Measurements from ENCODE around the gene RASL11A. TPM values are rescaled to one million over a fixed set of nuclear protein-coding genes. Genes with fewer than 3 reads are reported as not detected.
A peak's percentile ranks its signal among the peaks of the same experiment; 100 is the strongest.

RASL11A gene
- total RNA-seq, 1 experiment from 2014 or later = 59.7 TPM

DNA sequence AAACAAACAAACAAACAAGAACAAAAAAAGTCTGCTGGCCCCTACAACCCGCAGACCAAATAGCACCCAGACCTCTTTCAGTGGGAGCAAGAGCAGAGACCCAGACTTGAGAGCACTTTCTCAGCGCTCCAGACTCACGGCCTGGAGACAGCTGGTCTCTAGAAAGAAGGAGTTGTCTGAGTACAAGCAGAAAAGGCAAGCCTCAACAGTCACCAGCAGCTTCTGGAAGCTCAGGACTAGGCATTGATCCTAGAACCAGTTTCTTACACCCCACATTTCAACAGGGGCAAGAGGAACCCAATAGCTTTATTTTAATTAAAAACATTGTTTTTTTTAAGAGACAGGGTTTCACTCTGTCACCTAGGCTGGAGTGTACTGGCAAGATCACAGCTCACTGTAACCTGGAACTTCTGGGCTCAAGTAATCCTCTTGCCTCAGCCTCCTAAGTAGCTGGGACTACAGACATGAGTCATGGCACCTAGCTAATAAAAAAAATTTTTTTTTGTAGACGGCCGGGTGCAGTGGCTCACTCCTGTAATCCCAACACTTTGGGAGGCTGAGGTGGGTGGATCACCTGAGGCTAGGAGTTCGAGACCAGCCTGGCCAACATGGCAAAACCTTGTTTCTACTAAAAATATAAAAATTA, 30.4 kb downstream of the RASL11A start:
- Histone ChIP-seq H3K27me3 (ENCODE audit: low read length) (no peaks in the 10 kb centered on the region), H3K9me2 (replicated peaks; ENCODE audit: low read length) (no peaks in the 10 kb centered on the region), H3K4me3 (ENCODE audit: low read length) (no peak overlapping the region), H3K27ac (ENCODE audit: low read length) (no peak overlapping the region), H3K9ac (ENCODE audit: low read length) (no peak overlapping the region), H3K4me2 (ENCODE audit: low read length) (no peak overlapping the region), H3K36me3 (ENCODE audit: low read depth, low read length) (no peaks in the 10 kb centered on the region), H3K79me2 (ENCODE audit: low read length) (no peaks in the 10 kb centered on the region), H3F3A (ENCODE audit: low read length, unreplicated experiment) (no peaks in the 10 kb centered on the region), H3K4me1 (ENCODE audit: insufficient read depth, low read length) (no peaks in the 10 kb centered on the region), H4K20me1 (ENCODE audit: low read length) (no peaks in the 10 kb centered on the region), H3K9me3 (ENCODE audit: low read length) (no peaks in the 10 kb centered on the region), H2AFZ (ENCODE audit: low read length) (no peak overlapping the region)
- ChIA-PET CTCF (interaction anchor here (0.6 to 0.9 kb wide), 2 partner anchors 38 to 58 kb away, joined by 3 to 7 read pairs; no protein-coding TSS in a partner anchor), POLR2A (ENCODE audit: unreplicated experiment) (no interaction called here)
- intact Hi-C loops (cut with micrococcal nuclease) = no loop called here
- no TSS peak for BruUV-seq (replicated peaks)
- DNase-seq = peak; percentile 23
- TF ChIP-seq, protein P1, sequence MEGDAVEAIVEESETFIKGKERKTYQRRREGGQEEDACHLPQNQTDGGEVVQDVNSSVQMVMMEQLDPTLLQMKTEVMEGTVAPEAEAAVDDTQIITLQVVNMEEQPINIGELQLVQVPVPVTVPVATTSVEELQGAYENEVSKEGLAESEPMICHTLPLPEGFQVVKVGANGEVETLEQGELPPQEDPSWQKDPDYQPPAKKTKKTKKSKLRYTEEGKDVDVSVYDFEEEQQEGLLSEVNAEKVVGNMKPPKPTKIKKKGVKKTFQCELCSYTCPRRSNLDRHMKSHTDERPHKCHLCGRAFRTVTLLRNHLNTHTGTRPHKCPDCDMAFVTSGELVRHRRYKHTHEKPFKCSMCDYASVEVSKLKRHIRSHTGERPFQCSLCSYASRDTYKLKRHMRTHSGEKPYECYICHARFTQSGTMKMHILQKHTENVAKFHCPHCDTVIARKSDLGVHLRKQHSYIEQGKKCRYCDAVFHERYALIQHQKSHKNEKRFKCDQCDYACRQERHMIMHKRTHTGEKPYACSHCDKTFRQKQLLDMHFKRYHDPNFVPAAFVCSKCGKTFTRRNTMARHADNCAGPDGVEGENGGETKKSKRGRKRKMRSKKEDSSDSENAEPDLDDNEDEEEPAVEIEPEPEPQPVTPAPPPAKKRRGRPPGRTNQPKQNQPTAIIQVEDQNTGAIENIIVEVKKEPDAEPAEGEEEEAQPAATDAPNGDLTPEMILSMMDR (conservative IDR thresholded peaks at IDR 0.05; ENCODE audit: low read depth, low read length) = no peak
- TF ChIP-seq EZH2 (IDR thresholded peaks at IDR 0.05; ENCODE audit: low read length, unreplicated experiment) = no peak
- TF ChIP-seq EZH2phosphoT487 (IDR thresholded peaks at IDR 0.05; ENCODE audit: borderline replicate concordance, low read length) = no peak
- no peak for ATAC-seq

DNA sequence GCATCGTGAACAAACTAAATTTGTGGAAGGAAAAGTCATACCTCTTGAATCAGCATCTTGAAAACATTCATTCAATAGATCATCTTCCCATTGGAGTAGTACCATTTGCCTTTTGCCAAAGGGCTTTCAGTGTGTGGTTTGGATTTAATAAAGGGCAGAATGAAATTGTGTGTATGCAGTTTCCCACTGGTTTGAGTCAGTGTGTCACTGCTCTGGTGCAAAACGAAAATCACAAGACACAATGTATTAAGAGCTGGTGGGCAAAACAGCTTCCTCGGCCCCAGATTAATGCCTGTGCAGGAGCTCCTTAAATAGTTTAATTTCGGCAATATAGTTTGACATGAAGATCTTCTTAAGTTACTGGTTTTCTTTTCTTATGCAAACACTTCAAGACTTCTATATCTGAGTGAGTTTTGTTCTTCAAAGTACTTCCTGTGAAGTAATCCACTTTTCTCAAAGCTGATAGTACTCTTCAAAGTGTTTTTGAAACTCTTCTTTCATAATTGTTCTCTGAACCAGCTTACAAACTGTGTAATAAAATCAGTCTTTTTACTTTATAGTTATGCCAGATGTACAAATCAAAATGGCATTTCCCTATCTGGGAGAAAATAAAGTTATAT, 32.1 kb downstream of the RASL11A start:
- H2AFZ ChIP-seq (ENCODE audit: low read length) = no peak overlapping the region
- no peak overlapping the region for H3K9ac ChIP-seq (ENCODE audit: low read length)
- no peaks in the 10 kb centered on the region for H4K20me1 ChIP-seq (ENCODE audit: low read length)
- no peak overlapping the region for H3K27ac ChIP-seq (ENCODE audit: low read length)
- POLR2A ChIA-PET (ENCODE audit: unreplicated experiment) = no interaction called here
- BruUV-seq (replicated peaks) = no TSS peak
- H3K79me2 ChIP-seq (ENCODE audit: low read length) = no peaks in the 10 kb centered on the region
- no peak overlapping the region for H3K4me3 ChIP-seq (ENCODE audit: low read length)
- no peak for DNase-seq
- H3K27me3 ChIP-seq (ENCODE audit: low read length) = no peaks in the 10 kb centered on the region
- no peaks in the 10 kb centered on the region for H3K4me1 ChIP-seq (ENCODE audit: insufficient read depth, low read length)
- no peaks in the 10 kb centered on the region for H3K9me3 ChIP-seq (ENCODE audit: low read length)
- TF ChIP-seq, protein P1 (conservative IDR thresholded peaks at IDR 0.05; ENCODE audit: low read depth, low read length) = no peak
- TF ChIP-seq EZH2phosphoT487 (IDR thresholded peaks at IDR 0.05; ENCODE audit: borderline replicate concordance, low read length) (no peak), EZH2 (IDR thresholded peaks at IDR 0.05; ENCODE audit: low read length, unreplicated experiment) (no peak)
- ATAC-seq = no peak
- intact Hi-C loops (cut with micrococcal nuclease) = no loop called here
- CTCF ChIA-PET = no interaction called here
- H3K36me3 ChIP-seq (ENCODE audit: low read depth, low read length) = no peaks in the 10 kb centered on the region
- no peaks in the 10 kb centered on the region for H3K9me2 ChIP-seq (replicated peaks; ENCODE audit: low read length)
- no peaks in the 10 kb centered on the region for H3F3A ChIP-seq (ENCODE audit: low read length, unreplicated experiment)
- H3K4me2 ChIP-seq (ENCODE audit: low read length) = no peak overlapping the region

DNA sequence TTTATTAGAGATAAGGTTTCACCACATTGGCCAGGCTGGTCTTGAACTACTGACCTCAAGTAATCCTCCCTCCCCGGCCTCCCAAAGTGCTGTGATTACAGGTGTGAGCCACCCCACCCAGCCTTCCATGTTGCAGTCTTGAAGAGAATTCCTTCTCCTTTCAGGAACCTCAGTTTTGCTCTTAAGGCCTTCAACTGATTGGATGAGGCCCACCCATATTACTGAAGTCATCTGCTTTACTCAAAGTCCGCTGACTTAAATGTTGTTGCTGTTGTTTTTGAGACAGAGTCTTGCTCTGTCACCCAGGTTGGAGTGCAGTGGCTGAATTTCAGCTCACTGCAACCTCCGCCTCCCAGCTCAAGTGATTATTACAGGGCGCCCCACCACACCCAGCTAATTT, 33.5 kb downstream of the RASL11A start:
- ChIA-PET CTCF (no interaction called here), POLR2A (ENCODE audit: unreplicated experiment) (no interaction called here)
- Histone ChIP-seq H2AFZ (ENCODE audit: low read length) (no peak overlapping the region), H3K27me3 (ENCODE audit: low read length) (no peaks in the 10 kb centered on the region), H3K27ac (ENCODE audit: low read length) (no peak overlapping the region), H3K79me2 (ENCODE audit: low read length) (no peaks in the 10 kb centered on the region), H3K4me1 (ENCODE audit: insufficient read depth, low read length) (peaks cover 3% of the 10 kb centered on the region), H3K9ac (ENCODE audit: low read length) (no peak overlapping the region), H3K4me2 (ENCODE audit: low read length) (no peak overlapping the region), H3K36me3 (ENCODE audit: low read depth, low read length) (no peaks in the 10 kb centered on the region), H3K9me2 (replicated peaks; ENCODE audit: low read length) (no peaks in the 10 kb centered on the region), H3F3A (ENCODE audit: low read length, unreplicated experiment) (no peaks in the 10 kb centered on the region), H4K20me1 (ENCODE audit: low read length) (no peaks in the 10 kb centered on the region), H3K4me3 (ENCODE audit: low read length) (no peak overlapping the region), H3K9me3 (ENCODE audit: low read length) (no peaks in the 10 kb centered on the region)
- no TSS peak for BruUV-seq (replicated peaks)
- DNase-seq = no peak
- no peak for ATAC-seq
- TF ChIP-seq, protein P1 (conservative IDR thresholded peaks at IDR 0.05; ENCODE audit: low read depth, low read length) = no peak
- intact Hi-C loops (cut with micrococcal nuclease) = no loop called here
